ENCODE results near the gene KLHL35.
A peak's percentile ranks its signal among the peaks of the same experiment; 100 is the strongest.

KLHL35 gene

GRCh38 chr11:75456596-75457183 lies 23.7 kb upstream of the KLHL35 start:
- no peak overlapping the region for H3K27ac Mint-ChIP-seq
- ATAC-seq (replicated peaks) = no peak
- no peak for DNase-seq

GRCh38 chr11:75454987-75455386 lies 22.0 kb upstream of the KLHL35 start:
- peaks cover 12 to 16% of the 10 kb centered on the region in 2 donors for H3K27me3 Mint-ChIP-seq
- H3K27ac Mint-ChIP-seq = no peak overlapping the region
- H3K36me3 Mint-ChIP-seq = no peaks in the 10 kb centered on the region
- ATAC-seq (replicated peaks) (no peak), DNase-seq (no peak)
- no peaks in the 10 kb centered on the region for H3K9me3 Mint-ChIP-seq
- no peak overlapping the region for H3K4me3 Mint-ChIP-seq
- H3K4me1 Mint-ChIP-seq = no peaks in the 10 kb centered on the region

More at GRCh38 chr11:75456596-75457183, 23.7 kb upstream of the KLHL35 start:
- H3K4me3 Mint-ChIP-seq = no peak overlapping the region
- no peaks in the 10 kb centered on the region for H3K4me1 Mint-ChIP-seq
- H3K9me3 Mint-ChIP-seq = no peaks in the 10 kb centered on the region
- peaks cover 8 to 13% of the 10 kb centered on the region in 2 donors for H3K27me3 Mint-ChIP-seq
- no peaks in the 10 kb centered on the region for H3K36me3 Mint-ChIP-seq

- no peak overlapping the region for H3K4me3 Mint-ChIP-seq
Observed at GRCh38 chr11:75453916-75454655, 21.1 kb upstream of the KLHL35 start.

GRCh38 chr11:75450826-75451821 lies 18.1 kb upstream of the KLHL35 start:
- ATAC-seq (replicated peaks) = peak in 1 of 2 donors; percentile 39
- no peaks in the 10 kb centered on the region for H3K9me3 Mint-ChIP-seq
- H3K4me1 Mint-ChIP-seq = no peaks in the 10 kb centered on the region
- H3K4me3 Mint-ChIP-seq = no peak overlapping the region
- DNase-seq = no peak
- H3K27ac Mint-ChIP-seq = no peak overlapping the region
- no peaks in the 10 kb centered on the region for H3K36me3 Mint-ChIP-seq
- peaks cover 12 to 28% of the 10 kb centered on the region in 2 donors for H3K27me3 Mint-ChIP-seq

More at GRCh38 chr11:75453916-75454655, 21.1 kb upstream of the KLHL35 start:
- H3K4me1 Mint-ChIP-seq = no peaks in the 10 kb centered on the region
- H3K27ac Mint-ChIP-seq = no peak overlapping the region
- no peak for ATAC-seq (replicated peaks)
- DNase-seq = no peak
- no peaks in the 10 kb centered on the region for H3K9me3 Mint-ChIP-seq
- H3K27me3 Mint-ChIP-seq = peaks cover 12 to 21% of the 10 kb centered on the region in 2 donors
- H3K36me3 Mint-ChIP-seq = no peaks in the 10 kb centered on the region

GRCh38 chr11:75450236-75450635 lies 17.2 kb upstream of the KLHL35 start:
- Mint-ChIP-seq H3K4me1 (no peaks in the 10 kb centered on the region), H3K9me3 (no peaks in the 10 kb centered on the region), H3K27ac (no peak overlapping the region), H3K4me3 (no peak overlapping the region), H3K27me3 (peaks cover 17 to 30% of the 10 kb centered on the region in 2 donors), H3K36me3 (no peaks in the 10 kb centered on the region)
- no peak for ATAC-seq (replicated peaks)
- DNase-seq = no peak

GRCh38 chr11:75449776-75450175 lies 16.8 kb upstream of the KLHL35 start:
- Mint-ChIP-seq H3K27ac (no peak overlapping the region), H3K36me3 (no peaks in the 10 kb centered on the region), H3K4me1 (no peaks in the 10 kb centered on the region), H3K27me3 (peaks cover 19 to 33% of the 10 kb centered on the region in 2 donors), H3K9me3 (no peaks in the 10 kb centered on the region), H3K4me3 (no peak overlapping the region)
- ATAC-seq (replicated peaks) (no peak), DNase-seq (no peak)

- Mint-ChIP-seq H3K27ac (no peak overlapping the region), H3K4me3 (no peak overlapping the region), H3K9me3 (no peaks in the 10 kb centered on the region), H3K36me3 (no peaks in the 10 kb centered on the region), H3K4me1 (no peaks in the 10 kb centered on the region), H3K27me3 (peaks cover 19 to 35% of the 10 kb centered on the region in 2 donors)
- DNase-seq (no peak), ATAC-seq (replicated peaks) (no peak)
Observed at GRCh38 chr11:75449271-75449670, 16.3 kb upstream of the KLHL35 start.

- ATAC-seq (replicated peaks) = no peak
- Mint-ChIP-seq H3K27me3 (peaks cover 15 to 30% of the 10 kb centered on the region in 2 donors), H3K4me3 (no peak overlapping the region), H3K27ac (no peak overlapping the region), H3K9me3 (no peaks in the 10 kb centered on the region), H3K36me3 (no peaks in the 10 kb centered on the region), H3K4me1 (no peaks in the 10 kb centered on the region)
- DNase-seq = no peak
Observed at GRCh38 chr11:75447415-75447814, 14.4 kb upstream of the KLHL35 start.

GRCh38 chr11:75445315-75445953 lies 12.4 kb upstream of the KLHL35 start:
- H3K27ac Mint-ChIP-seq = no peak overlapping the region
- H3K9me3 Mint-ChIP-seq = no peaks in the 10 kb centered on the region
- peak; percentile 24 for DNase-seq
- ATAC-seq (replicated peaks) = peak; percentile 81 to 89
- no peaks in the 10 kb centered on the region for H3K4me1 Mint-ChIP-seq
- H3K27me3 Mint-ChIP-seq = peaks cover 11 to 26% of the 10 kb centered on the region in 2 donors
- H3K4me3 Mint-ChIP-seq = no peak overlapping the region
- no peaks in the 10 kb centered on the region for H3K36me3 Mint-ChIP-seq

- ATAC-seq (replicated peaks) (no peak), DNase-seq (no peak)
- Mint-ChIP-seq H3K4me1 (no peaks in the 10 kb centered on the region), H3K4me3 (no peak overlapping the region), H3K36me3 (no peaks in the 10 kb centered on the region), H3K9me3 (no peaks in the 10 kb centered on the region), H3K27ac (no peak overlapping the region), H3K27me3 (peaks cover 15 to 19% of the 10 kb centered on the region in 2 donors)
Observed at GRCh38 chr11:75443043-75443442, 10.0 kb upstream of the KLHL35 start.

GRCh38 chr11:75442161-75442885 lies 9.3 kb upstream of the KLHL35 start:
- H3K36me3 Mint-ChIP-seq = no peaks in the 10 kb centered on the region
- H3K27me3 Mint-ChIP-seq = peaks cover 15 to 19% of the 10 kb centered on the region in 2 donors
- H3K4me3 Mint-ChIP-seq = no peak overlapping the region
- DNase-seq (no peak), ATAC-seq (replicated peaks) (no peak)
- H3K9me3 Mint-ChIP-seq = no peaks in the 10 kb centered on the region
- no peak overlapping the region for H3K27ac Mint-ChIP-seq
- H3K4me1 Mint-ChIP-seq = no peaks in the 10 kb centered on the region

GRCh38 chr11:75441804-75442132 lies 8.8 kb upstream of the KLHL35 start:
- H3K9me3 Mint-ChIP-seq = no peaks in the 10 kb centered on the region
- H3K36me3 Mint-ChIP-seq = no peaks in the 10 kb centered on the region
- peaks cover 15 to 19% of the 10 kb centered on the region in 2 donors for H3K27me3 Mint-ChIP-seq
- ATAC-seq (replicated peaks) (no peak), DNase-seq (no peak)
- no peak overlapping the region for H3K4me3 Mint-ChIP-seq
- H3K4me1 Mint-ChIP-seq = no peaks in the 10 kb centered on the region
- H3K27ac Mint-ChIP-seq = no peak overlapping the region

GRCh38 chr11:75440960-75441803 lies 8.2 kb upstream of the KLHL35 start:
- ATAC-seq (replicated peaks) (no peak), DNase-seq (no peak)
- H3K4me1 Mint-ChIP-seq = no peaks in the 10 kb centered on the region
- no peak overlapping the region for H3K4me3 Mint-ChIP-seq
- H3K27me3 Mint-ChIP-seq = peaks cover 15 to 19% of the 10 kb centered on the region in 2 donors
- no peaks in the 10 kb centered on the region for H3K36me3 Mint-ChIP-seq
- no peaks in the 10 kb centered on the region for H3K9me3 Mint-ChIP-seq
- H3K27ac Mint-ChIP-seq = no peak overlapping the region

All from stimulated activated naive B cell treated with anti-CD40 and anti-IgM and Interleukin-4, amounts not matched to agents 10 μg/mL and 1 μg/mL and 100 μg/mL, for 72 hours (primary cell).